ENCODE data around the gene ZC3H13. TPM values are rescaled to one million over a fixed set of nuclear protein-coding genes. Genes with fewer than 3 reads are reported as not detected.

ZC3H13 gene
- polyA plus RNA-seq, 1 donor from 2014 or later: 19.5 TPM

DNA sequence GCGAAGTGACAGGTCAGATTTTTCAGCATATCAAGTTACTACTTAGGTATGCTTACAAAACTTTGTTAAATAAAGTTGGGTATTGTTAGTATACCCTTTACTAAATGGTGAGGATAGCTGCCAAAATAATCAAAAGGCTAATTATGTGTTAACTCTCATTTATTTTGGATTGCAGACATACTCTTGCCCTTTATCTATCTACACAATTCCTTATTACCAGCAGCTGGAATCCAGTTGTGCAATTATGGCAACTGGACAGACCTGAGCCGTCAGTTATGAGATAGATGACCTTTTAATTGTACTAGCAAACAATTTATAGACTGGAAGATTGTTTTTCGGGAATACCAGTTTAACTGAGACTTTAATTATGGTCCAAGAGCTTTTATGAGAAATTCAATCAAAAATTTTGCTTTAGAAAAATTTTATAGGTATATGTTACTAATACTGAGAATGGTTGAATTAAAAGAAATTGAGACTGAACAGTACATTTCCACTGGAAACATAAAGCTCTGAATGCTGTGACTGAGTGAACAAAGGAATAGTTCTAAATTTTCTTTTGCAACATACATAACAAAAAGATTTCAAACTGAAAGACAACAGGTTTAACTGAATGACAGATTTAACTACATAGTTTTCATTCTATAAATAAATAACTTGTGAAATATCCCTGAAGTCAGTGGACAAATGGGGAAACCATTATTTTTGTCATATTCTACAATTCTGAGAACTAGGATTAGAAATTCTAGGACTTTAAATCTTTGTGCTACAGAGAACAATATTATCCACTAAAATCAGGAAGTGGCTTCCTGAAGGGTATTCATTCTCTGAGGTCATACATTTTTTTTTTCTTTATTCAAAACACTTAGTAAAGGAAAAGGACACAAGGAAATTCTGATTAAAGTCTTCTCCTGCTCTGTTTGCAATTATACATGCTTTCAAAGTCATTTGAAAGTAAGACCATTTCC, 97.4 kb downstream of the ZC3H13 start:
- Histone ChIP-seq H3F3A (ENCODE audit: insufficient read depth, low read length, poor library complexity, severe bottlenecking) (no peaks in the 10 kb centered on the region), H3K4me2 (ENCODE audit: low read length) (no peak overlapping the region), H3K9me3 (ENCODE audit: low read length) (no peaks in the 10 kb centered on the region), H3K4me3 (ENCODE audit: low read length) (no peak overlapping the region), H2AFZ (ENCODE audit: low read depth, low read length) (no peak overlapping the region), H3K79me2 (replicated peaks; ENCODE audit: insufficient read depth, low read length) (no peaks in the 10 kb centered on the region), H3K27ac (ENCODE audit: low read length) (no peak overlapping the region), H3K36me3 (ENCODE audit: insufficient read depth, low read length) (peaks cover 3% of the 10 kb centered on the region), H3K9me2 (ENCODE audit: insufficient read depth, low read length) (no peaks in the 10 kb centered on the region), H3K9ac (ENCODE audit: low read length) (no peak overlapping the region), H3K27me3 (ENCODE audit: insufficient read depth, low read depth, low read length) (no peaks in the 10 kb centered on the region), H4K20me1 (ENCODE audit: insufficient read depth) (no peaks in the 10 kb centered on the region)
- no peak for TF ChIP-seq SMC3 (conservative IDR thresholded peaks at IDR 0.05; ENCODE audit: poor library complexity)
- TF ChIP-seq EZH2 (IDR thresholded peaks at IDR 0.05; ENCODE audit: borderline replicate concordance, insufficient read depth, low read length, poor library complexity, severe bottlenecking): no peak
- TF ChIP-seq, protein P1, sequence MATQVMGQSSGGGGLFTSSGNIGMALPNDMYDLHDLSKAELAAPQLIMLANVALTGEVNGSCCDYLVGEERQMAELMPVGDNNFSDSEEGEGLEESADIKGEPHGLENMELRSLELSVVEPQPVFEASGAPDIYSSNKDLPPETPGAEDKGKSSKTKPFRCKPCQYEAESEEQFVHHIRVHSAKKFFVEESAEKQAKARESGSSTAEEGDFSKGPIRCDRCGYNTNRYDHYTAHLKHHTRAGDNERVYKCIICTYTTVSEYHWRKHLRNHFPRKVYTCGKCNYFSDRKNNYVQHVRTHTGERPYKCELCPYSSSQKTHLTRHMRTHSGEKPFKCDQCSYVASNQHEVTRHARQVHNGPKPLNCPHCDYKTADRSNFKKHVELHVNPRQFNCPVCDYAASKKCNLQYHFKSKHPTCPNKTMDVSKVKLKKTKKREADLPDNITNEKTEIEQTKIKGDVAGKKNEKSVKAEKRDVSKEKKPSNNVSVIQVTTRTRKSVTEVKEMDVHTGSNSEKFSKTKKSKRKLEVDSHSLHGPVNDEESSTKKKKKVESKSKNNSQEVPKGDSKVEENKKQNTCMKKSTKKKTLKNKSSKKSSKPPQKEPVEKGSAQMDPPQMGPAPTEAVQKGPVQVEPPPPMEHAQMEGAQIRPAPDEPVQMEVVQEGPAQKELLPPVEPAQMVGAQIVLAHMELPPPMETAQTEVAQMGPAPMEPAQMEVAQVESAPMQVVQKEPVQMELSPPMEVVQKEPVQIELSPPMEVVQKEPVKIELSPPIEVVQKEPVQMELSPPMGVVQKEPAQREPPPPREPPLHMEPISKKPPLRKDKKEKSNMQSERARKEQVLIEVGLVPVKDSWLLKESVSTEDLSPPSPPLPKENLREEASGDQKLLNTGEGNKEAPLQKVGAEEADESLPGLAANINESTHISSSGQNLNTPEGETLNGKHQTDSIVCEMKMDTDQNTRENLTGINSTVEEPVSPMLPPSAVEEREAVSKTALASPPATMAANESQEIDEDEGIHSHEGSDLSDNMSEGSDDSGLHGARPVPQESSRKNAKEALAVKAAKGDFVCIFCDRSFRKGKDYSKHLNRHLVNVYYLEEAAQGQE (IDR thresholded peaks at IDR 0.05; ENCODE audit: borderline replicate concordance): no peak
- no peak for TF ChIP-seq EP300 (conservative IDR thresholded peaks at IDR 0.05; ENCODE audit: poor library complexity, severe bottlenecking)
- no peak for TF ChIP-seq POLR2AphosphoS5 (IDR thresholded peaks at IDR 0.05)
- no peak for TF ChIP-seq TAF1 (IDR thresholded peaks at IDR 0.05; ENCODE audit: low read depth)
- TF ChIP-seq MXI1 (conservative IDR thresholded peaks at IDR 0.05; ENCODE audit: poor library complexity, severe bottlenecking): no peak
- no peak for TF ChIP-seq RAD21 (conservative IDR thresholded peaks at IDR 0.05)
- TF ChIP-seq CTCF (IDR thresholded peaks at IDR 0.05; ENCODE audit: poor library complexity, severe bottlenecking): no peak

DNA sequence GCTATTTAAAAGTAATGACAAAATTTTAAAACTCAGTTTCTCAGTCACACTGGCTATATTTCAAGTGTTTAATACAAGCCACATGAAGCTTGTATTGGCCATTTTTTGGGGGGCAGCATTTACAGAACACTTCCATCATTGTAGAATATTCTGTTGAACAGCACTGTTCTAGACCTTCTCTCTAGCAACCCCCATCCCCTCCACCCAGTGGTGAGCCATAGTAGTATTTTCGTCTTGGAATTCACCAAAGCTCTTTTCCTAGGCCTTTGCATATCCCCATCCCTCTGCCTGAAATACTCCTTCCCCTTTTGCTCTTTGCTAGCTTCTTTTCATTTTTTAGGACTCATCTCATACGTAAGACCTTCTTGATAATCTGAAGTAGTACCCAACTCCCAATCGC, 99.5 kb downstream of the ZC3H13 start:
- no peak overlapping the region for H3K9ac ChIP-seq (ENCODE audit: low read length)
- no peaks in the 10 kb centered on the region for H3K9me3 ChIP-seq (ENCODE audit: low read length)
- no peaks in the 10 kb centered on the region for H3K9me2 ChIP-seq (ENCODE audit: insufficient read depth, low read length)
- TF ChIP-seq CTCF (IDR thresholded peaks at IDR 0.05; ENCODE audit: poor library complexity, severe bottlenecking) (no peak), POLR2AphosphoS5 (IDR thresholded peaks at IDR 0.05) (no peak), MXI1 (conservative IDR thresholded peaks at IDR 0.05; ENCODE audit: poor library complexity, severe bottlenecking) (no peak), SMC3 (conservative IDR thresholded peaks at IDR 0.05; ENCODE audit: poor library complexity) (no peak), EP300 (conservative IDR thresholded peaks at IDR 0.05; ENCODE audit: poor library complexity, severe bottlenecking) (no peak), RAD21 (conservative IDR thresholded peaks at IDR 0.05) (no peak)
- TF ChIP-seq, protein P1 (IDR thresholded peaks at IDR 0.05; ENCODE audit: borderline replicate concordance): no peak
- no peaks in the 10 kb centered on the region for H3K27me3 ChIP-seq (ENCODE audit: insufficient read depth, low read depth, low read length)
- no peaks in the 10 kb centered on the region for H3F3A ChIP-seq (ENCODE audit: insufficient read depth, low read length, poor library complexity, severe bottlenecking)
- H3K4me3 ChIP-seq (ENCODE audit: low read length): no peak overlapping the region
- peaks cover 3% of the 10 kb centered on the region for H3K36me3 ChIP-seq (ENCODE audit: insufficient read depth, low read length)
- H4K20me1 ChIP-seq (ENCODE audit: insufficient read depth): no peaks in the 10 kb centered on the region
- H3K27ac ChIP-seq (ENCODE audit: low read length): no peak overlapping the region
- no peak overlapping the region for H2AFZ ChIP-seq (ENCODE audit: low read depth, low read length)
- H3K4me2 ChIP-seq (ENCODE audit: low read length): no peak overlapping the region
- H3K79me2 ChIP-seq (replicated peaks; ENCODE audit: insufficient read depth, low read length): no peaks in the 10 kb centered on the region
